ENCODE measurements around the gene ING2. TPM values are rescaled to one million over a fixed set of nuclear protein-coding genes. Genes with fewer than 3 reads are reported as not detected.

ING2 gene
- total RNA-seq, 1 experiment from 2014 or later = 4.2 TPM

DNA sequence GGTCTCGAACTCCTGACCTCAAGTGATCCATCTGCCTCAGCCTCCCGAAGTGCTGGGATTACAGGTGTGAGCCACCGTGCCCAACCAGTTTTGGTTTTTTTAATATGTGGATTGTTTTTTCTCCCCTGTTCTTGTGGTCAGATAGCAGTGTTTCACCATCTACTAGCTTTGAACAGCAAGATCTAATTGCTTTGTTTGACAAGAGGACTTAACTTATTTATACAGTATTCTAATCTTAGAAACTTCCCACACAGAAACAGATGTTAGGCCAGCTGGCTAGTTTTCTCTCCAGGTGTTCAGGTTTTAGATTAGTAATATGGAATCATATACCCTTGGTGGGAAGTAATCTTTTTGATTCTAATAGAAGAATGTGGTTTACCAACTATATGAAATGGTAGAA is 12.9 kb downstream of the ING2 start:
- Histone ChIP-seq H3K36me3 (ENCODE audit: control insufficient read depth in 1 of 2, insufficient read depth in 2 of 2, low read length in 2 of 2) (no peaks in the 10 kb centered on the region), H3K4me1 (ENCODE audit: control insufficient read depth in 1 of 2, insufficient read depth in 2 of 2, low read length in 2 of 2) (no peaks in the 10 kb centered on the region), H4K20me1 (ENCODE audit: insufficient read depth) (no peaks in the 10 kb centered on the region), H3K9me2 (ENCODE audit: insufficient read depth) (no peaks in the 10 kb centered on the region), H2AFZ (ENCODE audit: low read depth, low read length, poor library complexity, severe bottlenecking) (no peak overlapping the region), H3K4me2 (ENCODE audit: low read length) (no peak overlapping the region), H3K9me3 (ENCODE audit: control insufficient read depth in 1 of 2, insufficient read depth in 1 of 2, low read depth in 1 of 2, low read length in 2 of 2) (no peaks in the 10 kb centered on the region), H3K4me3 (replicated peaks in 1 of 2; ENCODE audit: low read depth in 1 of 2, low read length in 2 of 2) (no peak overlapping the region), H3K79me2 (ENCODE audit: insufficient read depth, low read length) (no peaks in the 10 kb centered on the region), H3K27ac (ENCODE audit: low read depth, low read length) (no peak overlapping the region), H3K9ac (ENCODE audit: low read length) (no peak overlapping the region), H3K27me3 (ENCODE audit: insufficient read depth, low read length) (no peaks in the 10 kb centered on the region)
- POLR2A ChIA-PET = no interaction called here
- CTCF ChIA-PET = no interaction called here
- intact Hi-C loops (cut with micrococcal nuclease) = no loop called here
- TF ChIP-seq ZFX (IDR thresholded peaks at IDR 0.05) (no peak), JUND (IDR thresholded peaks at IDR 0.05) (no peak)
- RAD21 ChIA-PET (ENCODE audit: low non-redundant PET in 1 of 2, low total read pairs in 2 of 2, uncharacterized antibody in 2 of 2, unreplicated experiment in 2 of 2) = no interaction called here
- DNase-seq (ENCODE audit: low read depth, low spot score) (no peak), ATAC-seq (no peak)
- BruUV-seq (replicated peaks) = no TSS peak

DNA sequence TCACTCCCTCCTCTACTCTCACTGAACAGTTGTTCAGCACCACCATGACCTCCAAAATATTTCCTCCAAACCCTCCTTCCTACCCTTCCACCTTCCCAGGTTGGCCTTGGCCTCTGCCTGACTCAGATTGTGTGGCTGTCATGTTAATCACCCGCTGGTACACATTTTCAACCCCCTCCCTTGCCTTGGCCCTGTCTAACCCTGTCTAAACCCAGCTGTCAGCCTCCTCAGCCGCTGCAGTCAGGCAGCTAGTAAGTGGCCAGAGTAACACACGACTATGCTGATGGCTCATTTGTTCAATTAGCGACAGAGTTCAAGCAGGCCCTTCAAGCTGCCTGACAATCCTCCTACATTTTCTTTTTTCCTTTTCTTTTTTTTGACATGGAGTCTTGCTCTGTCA is 18.0 kb downstream of the ING2 start:
- Histone ChIP-seq H3K27ac (ENCODE audit: low read depth, low read length) (no peak overlapping the region), H3K79me2 (ENCODE audit: insufficient read depth, low read length) (no peaks in the 10 kb centered on the region), H3K4me2 (ENCODE audit: low read length) (no peak overlapping the region), H3K9me2 (ENCODE audit: insufficient read depth) (no peaks in the 10 kb centered on the region), H3K36me3 (ENCODE audit: control insufficient read depth in 1 of 2, insufficient read depth in 2 of 2, low read length in 2 of 2) (no peaks in the 10 kb centered on the region), H3K27me3 (ENCODE audit: insufficient read depth, low read length) (no peaks in the 10 kb centered on the region), H2AFZ (ENCODE audit: low read depth, low read length, poor library complexity, severe bottlenecking) (no peak overlapping the region), H3K9me3 (ENCODE audit: control insufficient read depth in 1 of 2, insufficient read depth in 1 of 2, low read depth in 1 of 2, low read length in 2 of 2) (no peaks in the 10 kb centered on the region), H3K4me1 (ENCODE audit: control insufficient read depth in 1 of 2, insufficient read depth in 2 of 2, low read length in 2 of 2) (no peaks in the 10 kb centered on the region), H3K9ac (ENCODE audit: low read length) (no peak overlapping the region), H4K20me1 (ENCODE audit: insufficient read depth) (no peaks in the 10 kb centered on the region), H3K4me3 (replicated peaks in 1 of 2; ENCODE audit: low read depth in 1 of 2, low read length in 2 of 2) (no peak overlapping the region)
- no TSS peak for BruUV-seq (replicated peaks)
- no peak for ATAC-seq
- no peak for TF ChIP-seq FOSL1 (IDR thresholded peaks at IDR 0.05; ENCODE audit: low read depth)
- TF ChIP-seq POLR2A (IDR thresholded peaks at IDR 0.05; ENCODE audit: borderline replicate concordance, extremely low read depth, insufficient read depth, insufficient read length) = no peak
- TF ChIP-seq, protein P1, sequence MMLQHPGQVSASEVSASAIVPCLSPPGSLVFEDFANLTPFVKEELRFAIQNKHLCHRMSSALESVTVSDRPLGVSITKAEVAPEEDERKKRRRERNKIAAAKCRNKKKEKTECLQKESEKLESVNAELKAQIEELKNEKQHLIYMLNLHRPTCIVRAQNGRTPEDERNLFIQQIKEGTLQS (IDR thresholded peaks at IDR 0.05) = no peak
- no peak for TF ChIP-seq SRF (IDR thresholded peaks at IDR 0.05; ENCODE audit: low read depth)
- TF ChIP-seq, protein P2, sequence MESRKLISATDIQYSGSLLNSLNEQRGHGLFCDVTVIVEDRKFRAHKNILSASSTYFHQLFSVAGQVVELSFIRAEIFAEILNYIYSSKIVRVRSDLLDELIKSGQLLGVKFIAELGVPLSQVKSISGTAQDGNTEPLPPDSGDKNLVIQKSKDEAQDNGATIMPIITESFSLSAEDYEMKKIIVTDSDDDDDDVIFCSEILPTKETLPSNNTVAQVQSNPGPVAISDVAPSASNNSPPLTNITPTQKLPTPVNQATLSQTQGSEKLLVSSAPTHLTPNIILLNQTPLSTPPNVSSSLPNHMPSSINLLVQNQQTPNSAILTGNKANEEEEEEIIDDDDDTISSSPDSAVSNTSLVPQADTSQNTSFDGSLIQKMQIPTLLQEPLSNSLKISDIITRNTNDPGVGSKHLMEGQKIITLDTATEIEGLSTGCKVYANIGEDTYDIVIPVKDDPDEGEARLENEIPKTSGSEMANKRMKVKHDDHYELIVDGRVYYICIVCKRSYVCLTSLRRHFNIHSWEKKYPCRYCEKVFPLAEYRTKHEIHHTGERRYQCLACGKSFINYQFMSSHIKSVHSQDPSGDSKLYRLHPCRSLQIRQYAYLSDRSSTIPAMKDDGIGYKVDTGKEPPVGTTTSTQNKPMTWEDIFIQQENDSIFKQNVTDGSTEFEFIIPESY (IDR thresholded peaks at IDR 0.05; ENCODE audit: extremely low read depth, insufficient replicate concordance, low read length) = no peak
- TF ChIP-seq SIN3A (IDR thresholded peaks at IDR 0.05; ENCODE audit: low read depth) = no peak
- TF ChIP-seq TCF7L2 (IDR thresholded peaks at IDR 0.05; ENCODE audit: borderline replicate concordance, extremely low read depth, insufficient read depth, insufficient read length) = no peak
- TF ChIP-seq CBX3 (IDR thresholded peaks at IDR 0.05; ENCODE audit: low read depth) = no peak
- no peak for TF ChIP-seq YY1 (IDR thresholded peaks at IDR 0.05; ENCODE audit: extremely low read depth, insufficient replicate concordance, low read depth, low read length)
- TF ChIP-seq EZH2 (IDR thresholded peaks at IDR 0.05) = no peak
- TF ChIP-seq JUND (IDR thresholded peaks at IDR 0.05) = no peak
- DNase-seq (ENCODE audit: low read depth, low spot score) = no peak
- ChIA-PET RAD21 (ENCODE audit: low non-redundant PET in 1 of 2, low total read pairs in 2 of 2, uncharacterized antibody in 2 of 2, unreplicated experiment in 2 of 2) (no interaction called here), POLR2A (no interaction called here), CTCF (no interaction called here)
- intact Hi-C loops (cut with micrococcal nuclease) = no loop called here

Measured in HCT116 (cell line).